GM18508 (cell line): ENCODE results near the gene CDC42BPB.
"Not testable (repeated sequence)": the region's sequence is repeated elsewhere in the genome, so short reads cannot be mapped to it uniquely, and the experiment has no call there.

ENCODE experiments used
- ATAC-seq: cut with Tn5 transposase; IDR thresholded peaks from one replicate; pipeline ENCODE4 v1.9.1; 2021; ENCODE audit warnings: moderate number of reproducible peaks; ENCODE audit not compliant: insufficient read depth, unreplicated experiment

CDC42BPB gene

GRCh38 chr14:103055695-103056094 lies 1.7 kb downstream of the CDC42BPB start:
- no peak for ATAC-seq

DNA sequence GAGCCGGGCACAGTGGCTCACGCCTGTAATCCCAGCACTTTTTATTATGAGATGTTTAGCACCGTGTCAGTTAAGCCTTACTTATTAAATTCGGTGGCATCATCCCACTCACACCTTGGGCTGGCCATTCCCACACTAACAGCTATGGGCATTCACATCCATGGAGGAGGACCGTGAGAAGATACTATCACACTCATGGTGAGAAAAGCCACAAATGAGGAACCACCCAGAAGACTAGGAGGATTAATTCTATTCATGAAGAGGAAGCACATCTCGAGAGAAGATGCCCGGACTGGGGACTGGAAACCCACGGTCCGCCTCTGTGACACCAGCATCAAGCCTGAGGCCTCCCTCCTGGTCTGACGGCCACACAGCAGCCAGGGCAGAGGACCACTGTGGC lies 4.9 kb downstream of the CDC42BPB start:
- no peak for ATAC-seq

DNA sequence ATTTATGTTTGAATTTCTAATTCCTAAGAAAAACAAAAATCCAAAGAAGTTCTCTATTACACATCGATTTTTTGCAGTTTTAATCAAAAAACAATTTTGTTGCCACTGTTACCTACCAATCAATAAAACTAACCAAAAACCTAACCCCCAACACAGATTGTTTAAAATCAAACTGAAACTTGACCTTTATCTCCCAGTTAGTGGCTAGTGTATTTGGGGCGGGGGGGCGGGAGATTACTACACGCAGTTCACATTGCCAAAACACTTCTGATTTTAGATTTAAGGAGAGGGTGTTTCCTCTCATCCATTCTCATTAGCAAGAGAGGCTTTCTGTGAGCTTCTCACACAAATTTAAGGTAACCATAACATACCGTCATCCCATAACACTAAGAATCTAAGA lies 6.4 kb downstream of the CDC42BPB start:
- ATAC-seq, result no peak

DNA sequence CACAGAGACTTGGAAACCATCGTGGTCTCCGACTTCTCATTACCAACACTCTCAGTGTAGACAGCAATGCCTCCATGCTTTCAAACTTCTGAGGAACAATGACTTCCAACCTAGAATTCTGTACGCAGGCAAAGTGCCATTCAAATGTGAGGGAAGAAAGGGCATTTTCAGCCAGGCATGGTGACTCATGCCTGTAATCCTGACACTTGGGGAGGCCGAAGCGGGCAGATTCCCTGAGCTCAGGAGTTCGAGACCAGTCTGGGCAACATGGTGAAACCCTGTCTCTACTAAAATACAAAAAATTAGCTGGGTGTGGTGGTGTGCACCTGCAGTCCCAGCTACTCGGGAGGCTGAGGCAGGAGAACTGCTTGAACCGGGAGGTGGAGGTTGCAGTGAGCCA lies 9.9 kb downstream of the CDC42BPB start:
- ATAC-seq, result not testable (repeated sequence)

DNA sequence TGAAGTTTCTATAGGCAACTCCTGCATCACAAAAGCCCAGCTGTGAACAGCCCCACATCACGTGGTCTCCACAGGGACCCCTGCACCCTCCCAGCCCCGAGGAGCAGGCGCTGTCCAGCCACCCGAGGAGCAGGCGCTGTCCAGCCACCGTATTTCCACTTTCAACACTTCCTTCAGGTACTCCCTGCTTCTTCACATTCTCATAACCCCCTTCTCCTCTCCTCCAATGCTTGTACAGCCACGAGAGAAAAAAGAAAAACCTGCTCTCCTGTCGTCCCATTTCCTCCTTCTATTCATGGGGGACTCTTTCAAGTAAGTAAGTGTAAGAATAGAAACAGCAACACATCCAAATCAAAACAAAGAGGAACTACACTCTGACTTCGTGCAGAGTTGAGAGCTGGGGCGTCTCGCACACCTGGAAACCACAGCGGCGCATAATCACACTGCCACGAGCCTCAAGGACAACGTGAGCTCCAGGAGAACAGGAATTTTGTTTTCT lies 11.9 kb downstream of the CDC42BPB start:
- no peak for ATAC-seq

DNA sequence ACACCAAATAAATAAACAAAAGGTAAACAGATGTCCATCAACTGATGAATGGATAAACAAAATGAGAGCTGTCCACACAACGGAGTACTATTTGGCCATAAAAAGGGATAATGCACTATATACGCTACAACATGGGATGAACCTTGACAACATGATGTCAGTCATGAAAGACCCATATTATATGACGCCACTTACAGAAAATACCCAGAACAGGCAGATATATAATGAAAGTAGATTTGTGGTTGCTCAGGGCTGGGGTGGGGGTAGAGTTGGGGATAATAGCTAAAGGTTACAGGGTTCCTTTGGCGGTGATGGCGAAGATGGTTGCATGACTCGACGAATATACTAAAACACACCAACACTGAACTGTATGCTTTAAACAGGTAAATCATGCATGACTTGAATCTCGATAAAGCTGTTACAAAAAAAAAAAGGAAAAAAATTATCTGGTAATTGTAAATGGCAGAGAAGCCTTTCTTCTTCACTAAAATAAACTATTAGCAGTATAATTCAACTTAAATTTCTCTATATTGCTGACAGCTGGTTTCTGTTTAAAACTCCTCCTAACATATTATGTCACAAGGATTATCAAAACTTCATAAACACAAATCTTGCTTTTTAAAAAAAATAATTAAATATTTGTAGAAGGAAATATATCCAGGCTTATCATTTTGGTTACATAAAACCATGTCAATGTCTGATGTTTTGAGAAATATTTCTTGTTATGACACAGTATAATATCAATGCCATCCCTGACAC lies 13.9 kb downstream of the CDC42BPB start:
- no peak for ATAC-seq

- ATAC-seq, result no peak
These were observed 15.9 kb downstream of the CDC42BPB start for GRCh38 chr14:103041464-103041863.

GRCh38 chr14:103033681-103034096 lies 23.7 kb downstream of the CDC42BPB start:
- no peak for ATAC-seq

DNA sequence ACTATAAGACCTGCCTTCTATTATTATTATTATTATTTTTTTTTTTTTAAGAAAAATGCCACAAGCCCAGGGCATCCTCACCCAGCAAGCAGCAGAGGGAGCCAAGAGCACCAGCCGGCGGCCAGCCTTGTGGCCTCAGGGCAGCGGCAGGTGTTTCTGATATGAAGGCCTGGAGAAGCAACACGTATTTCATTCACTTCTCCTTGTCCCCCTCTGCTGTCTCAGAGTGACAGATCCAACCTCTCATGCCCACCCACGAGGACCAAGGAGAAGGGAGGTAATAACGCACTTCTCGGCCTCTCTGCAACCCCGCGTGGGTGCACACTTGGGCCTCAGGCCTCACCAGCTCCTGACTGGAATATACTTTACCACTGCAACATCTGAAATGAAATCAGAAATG lies 25.4 kb downstream of the CDC42BPB start:
- no peak for ATAC-seq

DNA sequence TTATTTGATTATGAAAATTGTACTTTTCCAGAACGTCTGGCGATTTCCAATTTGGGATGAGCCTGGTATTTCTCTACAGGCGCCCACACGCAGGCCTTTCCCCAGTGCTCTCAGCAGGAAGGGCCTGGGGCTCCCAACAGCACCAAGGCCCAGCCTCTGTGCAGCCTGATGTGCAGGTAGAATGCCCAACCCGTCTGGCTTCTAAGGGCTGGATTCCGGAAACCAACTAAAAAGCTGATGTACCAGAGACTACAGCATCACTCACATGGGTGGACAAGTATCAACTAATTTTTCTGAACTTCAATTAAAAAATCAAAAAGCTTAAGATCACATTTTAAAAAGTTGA lies 25.8 kb downstream of the CDC42BPB start:
- no peak for ATAC-seq

- no peak for ATAC-seq
These were observed 26.4 kb downstream of the CDC42BPB start for GRCh38 chr14:103030741-103031565.

DNA sequence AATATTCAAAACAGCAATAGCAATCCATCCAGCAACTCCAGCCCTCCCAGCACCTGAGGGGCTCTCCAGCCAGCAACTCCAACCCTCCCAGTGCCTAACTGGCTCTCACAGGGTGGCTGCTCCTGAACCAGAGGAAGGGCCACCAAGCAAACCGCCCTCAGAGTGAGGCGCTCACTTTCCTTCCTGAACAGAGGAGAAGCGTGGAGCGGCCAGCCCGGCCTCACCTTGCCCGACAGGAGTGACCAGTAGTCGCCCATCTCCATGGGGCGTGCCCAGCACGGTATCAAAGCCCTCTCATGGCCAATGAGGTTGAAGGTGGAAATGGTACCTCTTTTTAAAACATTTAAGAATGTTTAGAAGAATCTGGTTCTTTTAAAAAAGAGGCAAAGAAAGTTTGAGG lies 27.4 kb downstream of the CDC42BPB start:
- ATAC-seq, result no peak

GRCh38 chr14:103028772-103029171 lies 28.6 kb downstream of the CDC42BPB start:
- ATAC-seq, result no peak

GRCh38 chr14:103028161-103028767 lies 29.1 kb downstream of the CDC42BPB start:
- ATAC-seq, result no peak

GRCh38 chr14:103027451-103027850 lies 29.9 kb downstream of the CDC42BPB start:
- no peak for ATAC-seq

DNA sequence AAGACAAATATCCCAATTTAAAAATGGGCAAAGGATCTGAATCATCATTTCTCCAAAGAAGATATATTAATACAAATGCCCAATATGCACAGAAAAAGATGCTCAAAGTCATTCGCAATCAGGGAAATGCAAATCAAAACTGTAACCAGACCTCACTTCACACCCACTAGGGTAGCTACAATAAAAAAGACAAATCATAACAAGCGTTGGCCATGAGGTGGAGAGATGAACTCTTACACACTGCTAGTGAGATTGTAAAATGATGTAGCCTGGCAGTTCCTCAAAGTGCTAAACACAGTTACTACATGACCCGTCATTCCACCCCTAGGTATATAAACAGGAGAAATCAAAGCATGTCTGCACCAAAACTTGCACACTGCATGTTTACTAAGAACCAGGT lies 30.4 kb downstream of the CDC42BPB start:
- no peak for ATAC-seq

DNA sequence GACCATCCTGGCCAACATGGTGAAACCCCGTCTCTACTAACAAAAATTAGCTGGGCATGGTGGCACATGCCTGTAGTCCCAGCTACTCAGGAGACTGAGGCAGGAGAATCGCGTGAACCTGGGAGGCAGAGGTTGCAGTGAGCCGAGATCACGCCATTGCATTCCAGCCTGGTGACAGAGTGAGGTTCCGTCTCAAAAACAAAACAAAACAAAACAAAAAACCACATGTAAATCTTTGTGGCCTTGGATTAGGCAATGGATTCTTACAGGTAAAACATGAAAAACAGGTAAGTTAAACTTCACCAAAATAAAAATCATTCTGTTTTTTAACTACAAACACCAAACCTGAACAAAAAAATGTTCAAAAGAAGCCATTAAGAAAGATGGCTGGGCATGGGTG lies 31.2 kb downstream of the CDC42BPB start:
- not testable (repeated sequence) for ATAC-seq

DNA sequence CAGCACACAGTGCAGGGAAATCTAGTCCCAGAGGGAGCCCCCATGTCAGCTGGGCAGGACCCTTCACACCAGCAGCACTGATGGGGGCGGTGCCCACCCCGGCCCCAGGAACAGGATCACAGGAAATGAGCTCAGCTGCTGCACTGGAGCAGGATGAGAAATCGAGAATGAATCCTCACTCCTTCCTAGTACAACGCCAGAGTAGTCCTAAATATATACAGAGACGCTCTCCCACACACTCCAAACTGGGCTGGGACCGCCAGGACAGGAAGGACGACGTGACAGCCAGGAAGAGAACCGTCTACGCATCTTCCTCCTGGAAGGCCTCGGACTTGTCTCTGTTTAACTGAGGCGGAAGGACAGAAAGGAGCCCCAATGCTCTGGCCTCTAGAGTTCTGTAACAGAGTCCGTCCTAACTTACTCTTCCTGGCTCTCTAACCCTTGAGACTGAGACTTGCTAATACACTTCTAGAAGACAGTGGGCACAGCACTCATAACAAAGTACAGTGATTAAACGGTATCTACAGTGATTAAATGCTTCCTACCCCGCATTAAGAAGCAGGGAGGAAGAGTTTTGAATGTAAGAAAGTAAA lies 33.4 kb downstream of the CDC42BPB start:
- no peak for ATAC-seq

DNA sequence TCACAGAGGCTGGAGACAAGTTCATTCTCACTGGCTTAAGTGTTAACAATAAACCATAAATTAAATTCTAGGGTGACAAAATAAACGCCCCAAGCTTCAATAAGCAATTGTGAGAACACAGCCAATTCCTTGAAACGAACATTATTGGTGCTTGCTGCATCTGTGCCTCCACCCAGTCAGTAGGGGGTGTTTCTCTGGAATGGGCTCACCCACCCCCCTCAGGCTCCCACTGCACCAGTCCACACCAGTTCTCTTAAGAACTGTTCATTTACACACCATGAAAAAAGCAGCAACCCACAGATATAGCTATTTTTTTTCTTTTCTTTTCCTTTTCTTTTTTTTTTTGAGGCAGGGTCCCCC lies 34.7 kb downstream of the CDC42BPB start:
- no peak for ATAC-seq

DNA sequence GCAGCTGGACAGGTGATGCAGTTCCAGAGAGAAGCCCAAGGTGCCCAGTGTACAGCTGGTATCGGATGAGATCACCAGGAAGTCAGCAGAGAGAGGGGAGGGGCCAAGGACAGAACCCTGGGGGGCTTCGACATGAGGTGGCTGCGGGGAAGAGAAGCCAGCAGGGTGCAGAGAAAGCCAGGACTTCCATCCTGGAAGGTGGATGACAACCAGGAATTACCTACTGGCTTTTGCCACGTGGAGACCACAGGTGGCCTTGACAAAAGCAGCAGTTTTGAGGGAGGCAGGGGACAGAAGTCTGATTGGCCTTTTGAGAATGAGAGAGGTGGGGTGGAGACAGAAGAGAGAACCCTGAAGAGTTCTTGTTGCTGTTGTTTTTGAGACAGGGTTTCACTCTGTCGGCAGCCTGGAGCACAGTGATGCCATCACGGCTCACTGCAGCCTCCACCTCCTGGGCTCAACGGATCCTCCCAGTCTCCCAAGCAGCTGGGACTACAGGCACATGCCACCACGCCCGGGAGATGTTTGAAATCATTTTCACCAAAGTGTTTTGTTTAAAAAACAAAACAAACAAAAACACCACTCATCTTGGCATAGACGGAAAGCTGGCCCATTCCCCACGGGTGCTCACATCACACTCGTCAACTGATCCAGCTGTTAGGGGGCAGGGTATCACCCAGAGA lies 35.2 kb downstream of the CDC42BPB start:
- no peak for ATAC-seq
